Measurements from ENCODE around the gene ANKRD17.
A peak's percentile ranks its signal among the peaks of the same experiment; 100 is the strongest.
"Not testable (repeated sequence)": the region's sequence is repeated elsewhere in the genome, so short reads cannot be mapped to it uniquely, and the experiment has no call there.

Gene ANKRD17, protein sequence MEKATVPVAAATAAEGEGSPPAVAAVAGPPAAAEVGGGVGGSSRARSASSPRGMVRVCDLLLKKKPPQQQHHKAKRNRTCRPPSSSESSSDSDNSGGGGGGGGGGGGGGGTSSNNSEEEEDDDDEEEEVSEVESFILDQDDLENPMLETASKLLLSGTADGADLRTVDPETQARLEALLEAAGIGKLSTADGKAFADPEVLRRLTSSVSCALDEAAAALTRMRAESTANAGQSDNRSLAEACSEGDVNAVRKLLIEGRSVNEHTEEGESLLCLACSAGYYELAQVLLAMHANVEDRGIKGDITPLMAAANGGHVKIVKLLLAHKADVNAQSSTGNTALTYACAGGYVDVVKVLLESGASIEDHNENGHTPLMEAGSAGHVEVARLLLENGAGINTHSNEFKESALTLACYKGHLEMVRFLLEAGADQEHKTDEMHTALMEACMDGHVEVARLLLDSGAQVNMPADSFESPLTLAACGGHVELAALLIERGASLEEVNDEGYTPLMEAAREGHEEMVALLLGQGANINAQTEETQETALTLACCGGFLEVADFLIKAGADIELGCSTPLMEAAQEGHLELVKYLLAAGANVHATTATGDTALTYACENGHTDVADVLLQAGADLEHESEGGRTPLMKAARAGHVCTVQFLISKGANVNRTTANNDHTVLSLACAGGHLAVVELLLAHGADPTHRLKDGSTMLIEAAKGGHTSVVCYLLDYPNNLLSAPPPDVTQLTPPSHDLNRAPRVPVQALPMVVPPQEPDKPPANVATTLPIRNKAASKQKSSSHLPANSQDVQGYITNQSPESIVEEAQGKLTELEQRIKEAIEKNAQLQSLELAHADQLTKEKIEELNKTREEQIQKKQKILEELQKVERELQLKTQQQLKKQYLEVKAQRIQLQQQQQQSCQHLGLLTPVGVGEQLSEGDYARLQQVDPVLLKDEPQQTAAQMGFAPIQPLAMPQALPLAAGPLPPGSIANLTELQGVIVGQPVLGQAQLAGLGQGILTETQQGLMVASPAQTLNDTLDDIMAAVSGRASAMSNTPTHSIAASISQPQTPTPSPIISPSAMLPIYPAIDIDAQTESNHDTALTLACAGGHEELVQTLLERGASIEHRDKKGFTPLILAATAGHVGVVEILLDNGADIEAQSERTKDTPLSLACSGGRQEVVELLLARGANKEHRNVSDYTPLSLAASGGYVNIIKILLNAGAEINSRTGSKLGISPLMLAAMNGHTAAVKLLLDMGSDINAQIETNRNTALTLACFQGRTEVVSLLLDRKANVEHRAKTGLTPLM (N-terminal part only)

DNA sequence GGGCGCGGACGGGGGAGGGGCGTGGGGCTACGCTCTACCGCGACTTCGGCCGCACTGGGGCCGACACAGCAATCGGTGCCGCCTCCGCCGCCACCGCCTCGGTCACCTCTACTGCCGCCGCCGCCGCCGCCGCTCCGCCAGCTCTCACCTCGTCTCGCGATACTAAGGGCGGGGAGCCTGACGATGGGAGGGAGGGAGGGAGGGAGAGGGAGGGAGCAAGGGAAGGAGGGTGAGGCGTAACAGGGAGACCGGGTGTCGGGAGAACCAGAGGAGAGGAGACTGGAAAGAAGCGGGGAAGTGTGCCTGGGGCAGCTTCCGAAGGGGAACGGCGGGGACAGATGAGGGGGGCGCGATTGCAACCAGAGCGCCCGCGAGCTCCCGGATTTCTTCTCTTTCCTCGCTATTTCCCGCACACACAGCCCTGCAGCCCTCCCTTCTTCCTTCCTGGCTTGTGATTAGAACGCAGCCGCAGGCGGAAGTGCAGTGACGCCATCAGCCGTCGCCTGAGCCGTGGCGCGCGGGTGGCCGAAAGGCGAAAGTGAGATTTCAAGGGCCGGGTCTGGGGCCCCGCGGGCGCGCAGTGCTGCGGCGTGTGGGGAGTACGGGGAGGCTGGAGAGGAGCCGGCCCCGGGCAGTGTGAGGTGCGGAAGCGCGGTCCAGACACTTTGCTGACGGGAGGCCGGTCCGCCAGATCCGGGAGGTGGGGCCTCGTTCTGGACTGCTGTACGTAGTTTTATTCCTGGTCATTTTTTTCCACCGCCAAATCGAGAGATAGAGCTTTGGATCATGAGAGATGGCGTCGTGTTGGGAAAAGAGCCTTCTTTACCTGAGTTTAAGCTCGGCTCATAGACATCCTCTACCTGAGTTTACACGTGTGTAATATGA, at the start of gene ANKRD17:
Gene ANKRD17 (minus strand): TSS at position 113 of the 885 bp plus-strand sequence. CDS start 130 bp downstream, outside the sequence.
- peak; percentile 79 for DNase-seq (ENCODE audit: low read depth, low spot score)

DNA sequence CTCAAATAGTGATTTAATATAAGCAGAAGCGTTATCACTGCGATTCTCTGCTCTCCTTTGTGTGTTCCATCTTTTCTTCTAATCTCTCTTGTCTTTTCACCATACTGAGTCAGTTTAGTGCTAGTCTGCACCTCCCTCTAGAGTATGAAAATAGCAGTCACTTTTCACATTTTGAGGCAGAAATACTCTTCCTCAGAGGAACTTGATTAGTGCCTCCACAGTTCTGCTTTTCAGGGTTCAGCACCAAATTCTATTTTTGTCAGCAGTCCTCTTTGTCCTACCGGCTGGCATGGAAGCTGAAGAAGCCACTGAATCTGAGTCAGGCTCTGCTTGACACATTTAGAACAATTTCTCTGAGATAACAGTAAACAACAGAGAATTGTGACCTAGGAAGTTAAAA, 49.7 kb upstream of the ANKRD17 start:
- DNase-seq (ENCODE audit: low read depth, low spot score) = no peak

DNA sequence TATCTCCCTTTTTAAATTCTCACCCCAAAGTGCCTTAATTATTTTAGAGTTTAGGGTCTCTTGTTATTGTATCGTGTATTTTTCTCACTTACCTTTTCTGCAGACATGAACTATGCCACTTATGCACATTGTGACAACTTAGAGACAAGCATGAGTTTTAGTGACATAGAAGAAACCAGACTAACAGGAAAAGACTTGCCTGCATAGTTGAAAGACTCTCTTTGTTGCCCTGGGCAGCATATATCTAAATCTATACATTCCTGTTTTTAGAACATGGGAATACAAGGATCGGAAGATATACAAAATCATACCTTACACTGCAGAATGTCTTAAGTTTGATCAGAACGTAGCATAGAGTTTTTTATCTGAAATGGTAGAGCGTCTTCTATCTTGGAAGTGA, 45.1 kb upstream of the ANKRD17 start:
- no peak for DNase-seq (ENCODE audit: low read depth, low spot score)

DNA sequence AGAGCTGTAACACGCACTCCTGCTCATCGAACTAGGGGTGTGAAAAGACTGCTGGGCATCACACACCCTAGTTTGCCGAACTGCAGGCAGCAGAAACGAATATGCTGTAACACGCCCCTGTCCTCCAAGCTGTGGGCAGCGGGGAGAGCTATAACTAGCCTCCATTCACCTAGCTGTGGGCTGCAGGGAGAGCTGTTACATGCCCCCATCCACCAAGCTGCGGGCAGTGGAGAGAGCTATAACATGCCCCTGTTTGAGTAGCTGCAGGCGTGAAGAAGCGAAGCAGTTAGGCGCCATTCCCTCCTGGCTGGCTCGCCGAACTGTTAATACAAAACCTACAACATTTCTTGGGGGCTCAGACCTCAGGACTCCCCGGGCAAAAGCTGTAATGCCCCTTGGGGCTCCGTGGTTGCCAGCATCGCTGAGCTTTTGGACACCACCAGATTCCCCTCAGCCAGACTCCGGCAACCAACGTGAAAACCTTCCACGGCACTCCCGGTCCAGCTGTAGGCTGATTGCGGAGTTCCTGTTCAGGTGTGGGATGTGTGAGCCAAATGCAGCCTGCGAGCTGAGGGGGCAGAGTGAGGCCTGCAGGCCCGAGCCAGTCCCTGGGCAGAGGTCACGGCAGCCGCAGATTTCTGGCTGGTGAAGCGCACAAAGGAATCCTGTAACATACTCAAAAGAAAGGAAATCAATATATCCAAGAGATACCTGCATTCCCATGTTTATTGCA, 41.1 kb upstream of the ANKRD17 start:
- no peak for DNase-seq (ENCODE audit: low read depth, low spot score)

DNA sequence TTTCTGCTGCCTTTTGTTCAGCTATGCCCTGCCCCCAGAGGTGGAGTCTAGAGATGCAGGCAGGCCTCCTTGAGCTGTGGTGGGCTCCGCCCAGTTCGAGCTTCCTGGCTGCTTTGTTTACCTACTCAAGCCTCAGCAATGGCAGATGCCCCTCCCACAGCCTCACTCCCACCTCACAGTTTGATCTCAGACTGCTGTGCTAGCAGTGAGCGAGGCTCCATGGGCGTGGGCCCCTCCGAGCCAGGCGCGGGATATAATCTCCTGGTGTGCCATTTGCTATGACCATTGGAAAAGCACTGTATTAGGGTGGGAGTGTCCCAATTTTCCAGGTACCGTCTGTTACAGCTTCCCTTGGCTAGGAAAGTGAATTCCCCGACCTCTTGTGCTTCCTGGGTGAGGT, 34.1 kb upstream of the ANKRD17 start:
- DNase-seq (ENCODE audit: low read depth, low spot score) = not testable (repeated sequence)

DNA sequence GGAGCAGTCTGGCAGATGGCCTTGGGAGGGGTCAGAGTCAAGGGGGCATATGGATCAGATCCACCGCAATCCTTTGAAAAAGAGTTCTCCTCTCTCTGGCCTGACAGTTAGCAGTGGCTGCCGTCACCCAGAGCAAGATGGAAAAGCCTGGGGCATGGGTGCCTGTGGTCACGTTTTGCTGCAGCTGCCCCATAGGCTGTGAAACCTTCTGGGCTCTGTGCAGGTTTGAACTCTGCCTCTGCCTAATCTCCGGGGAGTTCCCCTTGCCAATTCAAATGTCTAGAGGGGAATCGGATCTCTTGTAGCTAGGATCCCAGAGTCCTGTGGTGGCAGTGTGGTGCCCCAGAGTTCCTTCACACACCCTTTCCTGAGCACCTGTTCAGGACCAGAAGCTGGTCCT, 23.4 kb upstream of the ANKRD17 start:
- DNase-seq (ENCODE audit: low read depth, low spot score) = no peak

DNA sequence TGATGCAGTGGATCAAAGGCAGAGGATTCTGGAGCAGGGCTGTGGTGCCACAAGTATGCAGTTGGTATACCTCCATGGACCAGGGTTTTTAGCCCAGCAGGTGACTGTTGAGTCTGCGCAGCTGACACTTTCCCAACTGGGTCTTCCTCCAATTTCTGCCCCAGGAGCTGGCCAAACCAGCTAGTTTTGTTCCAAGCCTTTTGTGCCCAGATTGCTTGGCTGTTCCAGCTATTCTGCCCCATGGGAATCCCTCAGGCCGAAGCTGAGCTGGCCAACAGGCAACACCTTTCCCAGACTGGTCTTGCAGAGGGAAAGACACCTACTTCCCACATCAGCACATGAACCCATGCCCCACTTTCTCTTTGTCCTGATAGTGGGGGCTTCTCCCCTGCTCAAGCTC, 22.8 kb upstream of the ANKRD17 start:
- DNase-seq (ENCODE audit: low read depth, low spot score) = no peak

DNA sequence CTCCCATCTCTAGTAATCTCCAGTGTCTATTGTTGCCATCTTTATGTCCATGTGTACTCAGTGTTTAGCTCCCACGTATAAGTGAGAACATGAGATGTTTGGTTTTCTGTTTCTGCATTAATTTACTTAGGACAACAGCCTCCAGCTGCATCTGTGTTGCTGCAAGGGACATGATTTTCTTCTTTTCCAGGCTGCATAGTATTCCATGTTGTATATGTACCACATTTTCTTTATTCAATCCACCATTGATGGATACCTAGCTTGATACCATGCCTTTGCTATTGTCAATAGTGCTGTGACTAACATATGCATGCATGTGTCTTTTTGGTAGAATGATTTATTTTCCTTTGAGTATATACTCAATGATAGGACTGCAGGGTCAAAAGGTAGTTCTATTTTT, 18.6 kb upstream of the ANKRD17 start:
- DNase-seq (ENCODE audit: low read depth, low spot score) = no peak

DNA sequence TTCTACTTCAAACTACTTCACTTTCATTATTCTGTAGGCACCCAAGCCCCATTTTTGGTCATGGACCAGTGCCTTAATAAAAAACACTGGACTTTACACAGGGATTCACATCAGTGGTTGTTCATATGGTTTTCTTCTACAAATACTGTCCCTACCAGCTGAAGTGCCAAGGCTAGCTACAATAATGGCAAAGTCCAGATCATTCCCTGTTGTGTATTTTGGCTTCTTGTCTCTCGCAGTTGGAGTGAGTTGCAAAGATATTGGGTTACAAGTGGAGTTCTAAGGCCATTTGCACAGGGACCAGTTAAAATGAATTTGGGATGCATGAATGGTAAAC, 16.7 kb upstream of the ANKRD17 start:
- no peak for DNase-seq (ENCODE audit: low read depth, low spot score)

DNA sequence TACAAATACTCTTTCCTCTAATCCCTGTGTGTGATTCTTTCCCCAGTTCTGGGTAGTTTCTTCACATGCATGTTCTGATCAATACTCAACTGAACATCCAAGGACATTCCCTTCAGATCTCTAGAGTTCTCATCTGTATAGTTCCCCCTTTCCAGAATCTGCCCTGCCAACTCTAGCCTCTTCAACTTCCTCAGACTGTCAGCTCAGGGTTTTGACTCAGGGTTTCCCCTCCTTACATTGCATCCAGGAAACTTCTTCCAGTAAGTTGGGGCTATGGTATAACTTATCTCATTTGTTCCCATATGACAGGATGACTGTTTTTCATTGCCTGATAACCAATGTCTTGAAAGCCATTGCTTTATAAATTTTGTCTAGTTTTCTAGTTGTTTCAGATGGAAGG, 14.2 kb upstream of the ANKRD17 start:
- DNase-seq (ENCODE audit: low read depth, low spot score) = no peak

DNA sequence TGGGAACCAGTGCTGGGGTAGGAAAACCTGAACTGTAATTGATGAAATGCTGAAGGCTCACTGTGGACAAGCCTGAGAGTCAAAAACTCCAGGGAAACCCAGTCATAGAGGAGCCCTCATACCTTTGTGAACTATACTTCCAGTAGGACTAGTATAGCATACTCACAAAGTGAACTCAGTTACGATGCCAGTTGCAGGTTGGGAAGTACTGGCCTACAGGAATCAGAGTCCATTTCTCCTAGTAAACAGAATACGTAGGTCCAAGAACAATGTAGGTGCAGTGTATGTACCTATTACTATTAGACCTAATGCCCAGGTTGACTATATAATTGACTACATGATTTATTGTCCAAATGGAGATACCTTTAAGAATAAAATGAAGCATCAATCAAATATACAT, 8.5 kb upstream of the ANKRD17 start:
- DNase-seq (ENCODE audit: low read depth, low spot score) = no peak

DNA sequence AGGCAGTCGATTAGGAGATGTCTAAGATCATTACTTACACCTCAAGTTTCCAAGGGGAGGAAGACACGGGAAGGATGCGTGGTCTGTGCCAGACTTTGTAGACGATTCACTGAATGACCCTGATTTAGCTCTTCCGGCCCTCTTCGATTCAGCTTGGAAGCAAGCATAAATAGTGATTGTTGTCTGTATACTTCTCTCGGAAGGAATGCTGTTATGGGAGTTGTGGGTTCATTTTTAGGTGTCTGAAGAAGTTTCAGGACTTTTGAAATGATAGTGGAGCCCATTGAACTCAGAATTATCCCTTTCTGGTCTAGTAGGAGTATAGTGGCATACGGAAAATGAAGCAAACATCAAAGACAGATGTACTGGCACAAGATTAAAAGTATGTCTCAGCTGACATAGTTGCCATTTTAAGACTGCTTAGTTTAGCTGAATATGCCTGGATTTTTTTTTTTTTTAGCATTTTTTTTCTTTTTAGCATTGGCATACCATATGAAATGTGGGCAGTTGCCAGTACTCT, 1.0 kb upstream of the ANKRD17 start:
- DNase-seq (ENCODE audit: low read depth, low spot score) = no peak

DNA sequence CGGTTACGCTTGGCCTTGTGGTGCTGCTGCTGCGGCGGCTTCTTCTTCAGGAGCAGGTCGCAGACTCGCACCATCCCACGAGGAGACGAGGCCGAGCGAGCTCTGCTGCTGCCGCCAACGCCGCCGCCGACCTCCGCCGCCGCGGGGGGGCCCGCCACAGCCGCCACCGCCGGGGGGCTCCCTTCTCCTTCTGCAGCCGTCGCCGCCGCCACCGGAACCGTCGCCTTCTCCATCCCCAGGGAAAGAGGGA, 237 bp downstream of the ANKRD17 start:
- no peak for DNase-seq (ENCODE audit: low read depth, low spot score)

DNA sequence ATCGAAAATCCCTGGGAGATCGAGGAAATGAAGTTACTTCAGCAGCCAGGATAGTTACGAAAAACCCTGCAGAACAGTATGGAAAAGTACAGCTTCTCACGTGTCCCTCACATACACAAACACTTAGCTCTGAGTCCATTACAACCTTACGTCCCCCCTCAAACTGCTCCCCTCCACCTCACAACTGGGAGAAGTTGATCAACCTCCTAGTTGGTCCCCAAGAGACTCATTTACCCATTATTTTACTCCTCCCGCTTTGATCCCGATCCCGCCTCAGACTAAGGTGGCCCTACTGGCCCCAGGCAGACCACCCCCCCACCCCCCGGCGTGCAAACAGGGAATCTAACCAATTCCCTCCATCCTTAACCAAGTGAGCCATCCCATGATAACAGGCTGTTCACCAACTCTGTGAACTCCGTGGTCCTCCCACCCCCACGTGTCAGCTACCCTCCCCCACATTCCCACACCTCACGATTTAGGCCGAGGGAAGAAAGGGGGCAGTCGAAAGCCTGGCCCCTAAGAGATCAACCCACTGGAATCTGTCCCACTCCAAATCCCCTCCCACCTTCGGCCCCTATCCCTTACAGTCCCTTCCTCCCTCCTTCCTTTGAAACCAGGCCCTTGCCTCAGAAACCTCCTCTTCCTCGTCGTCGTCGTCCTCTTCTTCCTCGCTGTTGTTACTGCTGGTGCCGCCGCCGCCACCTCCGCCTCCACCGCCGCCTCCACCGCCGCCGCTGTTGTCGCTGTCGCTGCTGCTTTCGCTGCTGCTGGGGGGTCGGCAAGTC, 755 bp downstream of the ANKRD17 start:
- DNase-seq (ENCODE audit: low read depth, low spot score) = peak; percentile 3

DNA sequence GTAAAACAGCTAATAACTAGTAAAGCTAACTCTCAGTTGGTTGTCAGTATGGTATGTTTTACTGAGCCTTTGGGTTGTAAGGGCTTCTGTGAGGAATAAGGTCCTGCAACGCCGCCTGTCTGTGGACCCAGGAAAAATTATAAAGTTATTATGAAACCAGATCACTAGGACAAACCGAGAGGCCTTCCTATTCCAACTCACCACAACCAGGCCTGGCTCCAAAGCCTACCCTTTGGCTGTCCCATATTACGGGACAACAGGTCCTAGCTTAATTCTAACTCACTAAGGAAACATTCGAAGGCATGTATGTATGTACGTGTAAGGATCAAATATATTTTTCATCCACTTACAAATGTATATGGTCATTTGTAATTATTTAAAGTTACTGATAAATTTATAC, 1.4 kb downstream of the ANKRD17 start:
- DNase-seq (ENCODE audit: low read depth, low spot score) = peak; percentile 4

DNA sequence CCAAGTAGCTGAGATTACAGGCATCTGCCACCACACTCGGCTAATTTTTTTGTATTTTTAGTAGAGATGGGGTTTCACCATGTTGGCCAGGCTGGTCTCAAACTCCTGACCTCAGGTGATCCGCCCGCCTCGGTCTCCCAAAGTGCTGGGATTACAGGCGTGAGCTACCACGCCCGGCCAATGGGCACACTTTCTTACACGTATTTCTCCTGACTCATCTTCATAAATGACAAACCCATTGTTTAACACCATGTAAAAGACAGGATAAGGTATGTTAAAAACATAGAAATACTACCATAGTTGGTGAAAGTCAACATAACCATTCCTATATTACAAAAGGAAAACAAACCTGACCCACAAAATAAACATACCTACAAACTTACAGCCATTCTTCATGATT, 2.8 kb downstream of the ANKRD17 start:
- DNase-seq (ENCODE audit: low read depth, low spot score) = not testable (repeated sequence)

DNA sequence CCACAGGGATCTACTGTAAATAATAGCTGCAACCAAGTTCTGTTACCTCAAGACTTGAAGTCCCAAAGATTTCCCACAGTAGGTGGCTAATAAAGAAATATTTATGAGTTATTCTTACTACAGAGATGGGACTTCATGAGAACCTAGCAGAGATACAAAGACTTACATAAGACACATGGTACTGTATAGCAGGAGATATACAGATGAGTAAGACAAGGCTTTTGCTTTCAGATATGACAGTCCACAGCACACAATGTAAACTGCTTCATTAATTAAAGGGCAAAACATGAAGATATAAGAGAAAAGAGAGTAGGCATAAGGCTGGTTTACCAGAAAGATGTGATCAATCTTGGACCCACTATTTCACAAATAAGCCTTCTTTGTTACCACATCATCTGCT, 6.6 kb downstream of the ANKRD17 start:
- no peak for DNase-seq (ENCODE audit: low read depth, low spot score)

DNA sequence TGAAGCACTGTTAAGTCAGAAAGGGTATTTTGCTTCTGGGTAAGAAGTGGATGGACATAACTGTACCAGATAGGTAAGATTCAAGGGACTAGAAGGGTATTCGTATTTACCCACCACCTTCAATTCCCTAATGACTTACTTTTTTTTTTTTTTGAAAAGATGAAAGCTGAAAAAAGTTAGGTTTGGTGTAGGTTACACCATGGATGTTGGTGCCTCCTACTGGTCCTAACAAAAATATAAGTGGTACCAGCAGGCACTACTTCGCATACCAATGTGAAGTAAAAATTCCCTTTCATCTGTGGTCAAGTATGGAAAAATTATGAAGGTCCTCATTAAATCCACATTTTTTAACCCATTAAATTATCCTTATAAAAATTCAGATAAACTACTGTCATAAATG, 7.2 kb downstream of the ANKRD17 start:
- no peak for DNase-seq (ENCODE audit: low read depth, low spot score)

DNA sequence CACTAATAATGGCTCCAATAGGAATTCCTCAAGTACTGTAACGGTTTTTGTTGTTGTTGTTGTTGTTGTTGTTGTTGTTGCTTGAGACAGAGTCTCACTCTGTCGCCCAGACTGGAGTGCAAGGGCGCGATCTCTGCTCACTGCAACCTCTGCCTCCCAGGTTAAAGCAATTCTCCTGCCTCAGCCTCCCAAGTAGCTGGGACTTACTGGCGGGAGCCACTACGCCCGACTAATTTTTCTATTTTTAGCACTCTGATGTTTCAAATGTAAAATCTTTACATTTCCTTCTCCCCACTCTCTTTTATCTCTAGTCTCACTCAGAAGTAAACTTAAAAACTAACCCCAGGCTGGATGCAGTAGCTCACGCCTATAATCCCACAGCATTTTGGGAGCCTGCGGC, 8.0 kb downstream of the ANKRD17 start:
- no peak for DNase-seq (ENCODE audit: low read depth, low spot score)

DNA sequence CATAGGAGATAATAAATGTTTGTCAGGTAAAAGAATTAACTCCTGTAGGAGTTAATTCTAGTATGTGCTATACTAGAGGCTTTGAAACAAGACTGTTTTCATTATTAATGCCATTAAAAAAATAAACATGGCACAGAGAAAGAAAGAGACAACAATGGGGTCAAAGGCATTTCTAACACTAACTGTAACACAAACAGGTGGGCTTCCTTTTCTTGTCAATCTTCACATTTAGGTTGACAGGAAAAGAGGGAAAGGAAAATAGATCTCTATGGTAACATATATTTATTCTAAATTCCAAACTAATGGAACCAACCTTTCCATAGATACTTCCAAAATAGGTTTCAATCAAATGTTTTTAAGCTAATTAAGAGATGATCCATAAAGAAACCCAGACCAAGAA, 9.8 kb downstream of the ANKRD17 start:
- no peak for DNase-seq (ENCODE audit: low read depth, low spot score)

Data from activated naive CD8-positive, alpha-beta T cell treated with anti-CD3 and anti-CD28 coated beads, Interleukin-2, amount 50 U/mL, for 16 hours (primary cell).